ENCODE measurements around the gene MILR1.

DNA sequence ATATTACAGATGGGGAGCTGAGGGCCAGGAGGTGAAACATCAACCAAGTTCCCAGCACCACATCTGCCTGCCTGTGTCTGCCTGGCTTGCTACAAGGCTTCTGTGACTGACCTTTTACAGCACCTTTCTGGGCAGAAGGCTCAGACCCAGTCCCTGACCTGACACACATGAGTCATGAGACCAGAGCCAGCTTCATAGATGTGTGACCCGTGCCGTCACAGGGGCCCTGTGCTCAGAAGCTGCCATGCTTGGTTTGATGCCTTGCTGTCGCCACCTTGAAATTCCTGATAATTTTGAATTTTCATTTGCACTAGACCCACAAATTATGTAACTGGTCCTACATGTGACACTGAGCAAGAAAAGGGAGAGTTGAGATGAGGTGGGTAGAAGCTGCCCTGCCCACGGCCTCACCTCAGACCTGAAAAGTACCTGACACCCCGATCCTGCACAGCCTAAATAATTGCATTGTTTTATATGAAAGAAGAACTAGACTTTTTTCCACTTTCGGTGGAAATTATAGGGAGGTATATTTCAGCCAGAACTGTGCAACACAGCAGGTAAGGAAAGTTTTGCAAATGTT is 44.9 kb upstream of the MILR1 start:
- TF ChIP-seq L3MBTL2 (conservative IDR thresholded peaks at IDR 0.05) (no peak), TARDBP (IDR thresholded peaks at IDR 0.05) (no peak), ELF4 (IDR thresholded peaks at IDR 0.05) (no peak), FOXK2 (IDR thresholded peaks at IDR 0.05) (no peak), LEF1 (IDR thresholded peaks at IDR 0.05; ENCODE audit: borderline replicate concordance) (no peak), SP1 (IDR thresholded peaks at IDR 0.05) (no peak), FOXM1 (IDR thresholded peaks at IDR 0.05; ENCODE audit: borderline replicate concordance) (no peak), ZNF384 (IDR thresholded peaks at IDR 0.05) (no peak)

Measured in HEK293T (cell line).